Activated CD4-positive, CD25-positive, alpha-beta regulatory T cell treated with anti-CD3 and anti-CD28 coated beads, Interleukin-2, amount 50 U/mL, for 24 hours (primary cell): ENCODE data around the gene CALCB.
"Not testable (repeated sequence)": the region's sequence is repeated elsewhere in the genome, so short reads cannot be mapped to it uniquely, and the experiment has no call there.

ENCODE experiments used
- ATAC-seq, 2 donors: fragments of 150-1000 bp; cut with Tn5 transposase; one replicate each; pipeline ENCODE4 v1.10.0; 2021; ENCODE audit warnings: mild to moderate bottlenecking in 1 of 2, moderate library complexity in 1 of 2

CALCB gene, protein sequence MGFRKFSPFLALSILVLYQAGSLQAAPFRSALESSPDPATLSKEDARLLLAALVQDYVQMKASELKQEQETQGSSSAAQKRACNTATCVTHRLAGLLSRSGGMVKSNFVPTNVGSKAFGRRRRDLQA

DNA sequence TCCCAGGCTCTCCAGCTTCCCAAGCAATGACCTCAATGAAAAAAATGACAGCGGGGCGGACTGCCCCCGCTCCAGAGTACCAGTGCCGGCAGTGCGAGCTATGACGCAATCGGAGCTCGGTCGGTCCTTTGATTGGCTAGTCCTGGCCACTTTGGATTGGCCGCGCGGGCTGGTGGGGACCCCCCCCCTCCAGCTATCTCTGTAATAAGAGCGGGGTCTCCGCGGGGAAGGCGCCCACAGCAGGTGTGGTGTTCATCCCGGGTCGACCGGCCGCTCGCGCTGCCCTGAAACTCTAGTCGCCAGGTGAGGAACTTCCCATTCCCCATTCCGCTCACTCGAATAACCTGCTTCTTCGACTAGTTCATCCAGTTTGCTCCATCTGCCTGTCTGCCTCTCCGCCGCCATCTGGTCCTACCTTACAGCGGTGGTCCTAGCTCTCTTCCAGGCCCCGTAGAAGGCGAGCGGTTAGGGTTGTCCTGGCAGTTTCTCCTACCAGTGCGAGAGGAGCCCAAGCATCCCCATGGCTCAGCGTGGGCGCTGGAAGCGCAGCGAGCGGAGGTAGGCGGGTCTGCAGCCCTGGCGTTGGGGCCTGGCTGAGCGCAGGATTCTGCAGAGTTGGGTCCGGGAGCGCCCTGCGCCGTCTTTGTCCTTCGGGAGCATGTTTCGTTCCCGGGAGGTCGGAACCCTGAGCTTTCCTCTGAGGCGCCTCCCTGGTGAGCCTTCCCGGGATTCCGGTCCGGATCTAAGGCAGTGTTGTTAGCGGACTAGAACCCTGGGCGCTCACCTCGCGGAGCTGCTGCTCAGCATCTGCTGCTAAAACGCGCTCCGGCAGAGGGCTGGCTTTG lies at the start of gene CALCB:
Gene CALCB (plus strand): TSS at position 233 of the 845 bp plus-strand sequence. CDS start 1,126 bp downstream, outside the sequence.
- ATAC-seq, result no peak

DNA sequence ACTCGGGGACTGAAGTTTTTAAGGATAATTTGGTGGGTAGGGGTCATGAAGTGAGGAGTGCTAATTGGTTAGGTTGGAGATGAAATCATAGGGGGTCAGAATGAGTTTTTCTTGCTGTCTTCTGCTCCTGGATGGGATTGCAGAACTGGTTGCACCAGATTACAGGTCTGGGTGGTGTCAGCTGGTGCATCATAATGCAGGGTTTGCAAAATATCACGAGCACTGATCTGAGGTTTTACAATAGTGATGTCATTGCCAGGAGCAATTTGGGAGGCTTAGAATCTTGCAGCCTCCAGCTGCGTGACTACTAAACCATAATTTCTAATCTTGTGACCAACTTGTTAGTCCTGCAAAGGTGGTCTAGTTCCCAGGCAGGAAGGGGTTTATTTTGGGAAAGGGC lies 46.4 kb upstream of the CALCB start:
- no peak for ATAC-seq

DNA sequence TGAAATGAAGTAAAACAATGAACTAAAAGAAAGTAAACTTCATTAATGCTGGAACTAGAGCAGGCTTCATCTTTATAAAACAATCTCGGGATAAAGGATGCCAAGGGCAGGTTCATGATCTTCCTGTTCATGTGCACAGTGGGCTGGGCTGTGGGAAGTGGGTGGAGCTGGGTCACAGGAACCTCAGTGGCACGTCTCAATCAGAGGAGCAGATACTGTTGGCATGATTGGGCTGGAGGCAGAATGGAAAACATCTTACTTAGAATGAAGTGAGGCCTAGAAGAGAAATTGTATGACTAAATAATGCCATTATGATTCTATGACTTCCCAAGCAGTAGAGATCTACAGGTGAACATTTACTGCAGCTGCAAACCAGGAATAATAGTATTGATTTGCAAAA lies 45.4 kb upstream of the CALCB start:
- ATAC-seq, result no peak

DNA sequence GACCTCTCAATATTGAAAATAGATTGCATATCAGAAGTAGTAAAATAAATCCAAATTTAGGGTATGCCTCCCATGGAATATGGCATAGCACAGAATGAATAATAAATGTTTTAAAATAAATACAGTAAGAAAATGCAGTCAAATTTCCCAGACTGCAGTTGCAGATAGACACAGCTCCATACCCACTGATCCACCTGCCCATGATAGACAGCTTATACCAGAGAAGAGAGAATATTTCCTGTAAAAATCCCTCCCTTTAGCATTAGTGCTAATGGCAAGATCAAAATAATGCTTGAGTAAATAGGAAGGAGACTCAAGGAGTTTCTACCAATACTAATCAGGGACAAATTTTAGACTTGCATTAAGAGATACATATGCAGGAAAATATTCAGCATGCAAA lies 45.0 kb upstream of the CALCB start:
- ATAC-seq, result no peak

DNA sequence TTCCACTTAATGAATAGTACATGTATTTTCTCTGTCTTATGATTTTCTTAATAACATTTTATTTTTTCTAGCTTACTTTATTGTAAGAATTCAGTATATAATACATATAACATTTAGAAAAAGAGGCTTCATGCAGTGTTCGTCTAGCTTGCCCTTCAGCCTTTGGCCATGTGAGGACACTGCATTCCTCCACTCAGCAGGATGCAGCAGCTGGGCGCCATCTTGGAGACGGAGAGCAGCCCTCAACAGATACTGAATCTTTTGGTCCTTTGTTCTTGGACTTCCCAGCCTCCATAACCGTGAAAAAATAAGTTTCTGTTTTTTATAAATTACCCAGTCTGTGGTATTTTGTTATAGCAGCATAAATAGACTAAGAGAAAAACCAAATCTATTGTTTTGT lies 41.4 kb upstream of the CALCB start:
- ATAC-seq, result not testable (repeated sequence)

DNA sequence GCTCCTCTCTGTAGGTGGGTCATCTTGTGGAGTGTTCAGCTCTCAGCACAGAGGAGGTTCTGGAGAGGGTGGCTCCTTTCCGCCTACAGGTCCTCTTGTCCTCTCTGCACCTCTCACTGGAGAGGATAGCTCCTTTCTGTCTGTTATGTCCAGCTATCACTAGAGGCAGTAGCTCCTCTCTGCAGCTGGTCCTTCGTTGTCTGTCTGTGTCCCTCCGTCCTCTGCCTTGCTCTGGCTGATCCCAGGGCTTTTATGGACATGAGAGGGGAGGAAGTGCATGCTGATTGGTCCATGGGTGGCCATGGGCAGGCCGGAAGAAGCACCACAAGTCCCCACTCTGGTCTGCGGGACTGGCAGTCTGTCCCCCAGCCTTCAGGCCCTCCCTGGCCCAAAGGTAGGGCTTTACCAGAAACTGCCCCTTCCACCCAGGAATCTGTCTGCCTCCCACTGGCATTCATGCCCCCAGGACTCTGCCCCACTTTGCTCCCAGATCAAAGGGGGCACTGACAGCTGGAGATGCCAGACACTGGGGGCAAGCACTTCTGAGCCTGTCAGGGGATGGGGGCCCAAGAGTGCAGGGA lies 38.6 kb upstream of the CALCB start:
- no peak for ATAC-seq

DNA sequence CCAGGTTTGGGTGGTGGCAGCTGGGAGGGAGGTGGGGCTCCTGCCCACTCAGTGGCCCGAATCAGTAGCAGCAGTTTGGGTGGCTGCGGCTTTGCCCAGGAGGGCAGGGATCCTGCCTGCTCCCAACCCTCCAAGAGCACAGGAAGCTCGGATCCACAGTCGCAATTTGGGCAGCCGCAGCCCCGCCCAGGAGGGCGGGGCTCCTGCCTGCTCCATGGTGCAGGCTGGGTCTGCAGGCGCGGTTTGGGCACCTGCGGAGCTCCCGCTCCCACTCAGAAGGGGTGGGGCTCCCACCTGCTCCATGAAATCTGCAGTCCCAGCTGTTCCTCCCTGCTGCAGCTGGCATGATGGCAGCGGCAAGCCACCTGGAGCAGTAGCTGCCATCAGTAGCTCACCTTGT lies 38.1 kb upstream of the CALCB start:
- no peak for ATAC-seq

DNA sequence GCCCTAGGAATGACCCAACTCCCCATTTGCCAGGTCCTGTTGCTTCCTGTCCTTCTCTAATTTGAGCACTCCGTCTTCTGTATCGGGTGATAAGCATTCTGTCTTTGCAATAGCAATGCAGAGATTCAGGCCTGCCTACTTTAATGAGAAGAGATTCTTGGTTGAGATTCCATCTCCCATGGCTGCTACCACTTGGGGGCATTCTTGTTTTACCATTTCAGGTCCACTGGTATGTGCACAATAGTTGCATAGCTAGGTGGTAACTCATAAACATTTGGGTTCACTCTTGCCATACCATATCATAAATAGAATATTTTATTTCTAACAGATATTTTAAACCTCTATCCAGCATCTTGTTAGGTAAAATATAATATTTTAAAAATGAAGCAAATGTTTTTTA lies 34.4 kb upstream of the CALCB start:
- no peak for ATAC-seq

DNA sequence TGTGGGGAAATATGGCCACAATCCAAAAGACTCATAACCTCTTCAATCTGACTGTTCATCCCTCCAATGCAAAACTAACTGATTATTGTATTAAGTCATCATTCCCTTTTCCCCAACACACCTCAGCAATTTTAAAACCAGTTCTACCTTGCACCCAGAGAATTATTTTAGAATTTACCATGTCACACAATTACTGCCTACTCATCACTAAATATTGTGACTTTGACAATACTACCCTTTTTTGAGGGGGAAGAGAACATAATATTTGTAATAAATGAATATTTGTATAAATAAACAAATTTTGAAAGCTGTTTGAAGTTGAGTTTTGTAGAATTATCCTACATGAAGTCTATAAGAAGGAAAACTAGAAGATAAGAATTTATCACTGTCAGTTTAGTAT lies 28.2 kb upstream of the CALCB start:
- no peak for ATAC-seq

DNA sequence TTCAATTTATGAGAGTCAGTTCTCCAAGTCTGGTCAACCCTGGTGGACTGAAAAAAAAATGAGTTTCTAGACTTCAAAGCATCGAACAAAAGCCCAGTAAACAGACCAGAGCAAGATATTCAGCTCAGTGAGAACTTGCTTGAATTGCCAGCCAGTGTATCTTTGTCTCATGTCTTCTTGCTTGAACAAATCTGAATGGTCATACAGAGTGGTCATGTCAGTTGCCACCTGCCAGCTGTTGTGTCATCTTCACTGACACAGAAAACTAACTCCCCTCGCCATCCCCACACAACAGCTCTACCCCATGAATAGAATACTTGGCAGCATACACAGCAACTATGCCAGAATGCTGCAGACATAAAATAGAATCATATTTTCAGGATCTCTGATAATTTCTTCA lies 27.5 kb upstream of the CALCB start:
- ATAC-seq, result no peak

DNA sequence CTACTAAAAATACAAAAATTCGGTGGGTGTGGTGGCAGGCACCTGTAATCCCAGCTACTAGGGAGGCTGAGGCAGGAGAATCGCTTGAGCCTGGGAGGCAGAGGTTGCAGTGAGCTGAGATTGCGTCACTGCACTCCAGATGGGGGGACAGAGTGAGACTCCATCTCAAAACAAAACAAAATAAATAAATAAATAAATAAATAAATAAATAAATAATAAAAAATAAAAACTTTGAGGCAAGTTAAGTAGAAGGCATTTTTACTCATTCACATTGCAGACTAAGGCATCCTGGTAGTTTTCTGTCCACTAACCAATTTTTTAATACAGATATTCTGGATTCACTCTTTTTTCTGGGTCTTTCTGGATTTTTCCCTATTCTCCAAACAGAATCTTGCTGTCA lies 26.7 kb upstream of the CALCB start:
- not testable (repeated sequence) for ATAC-seq

DNA sequence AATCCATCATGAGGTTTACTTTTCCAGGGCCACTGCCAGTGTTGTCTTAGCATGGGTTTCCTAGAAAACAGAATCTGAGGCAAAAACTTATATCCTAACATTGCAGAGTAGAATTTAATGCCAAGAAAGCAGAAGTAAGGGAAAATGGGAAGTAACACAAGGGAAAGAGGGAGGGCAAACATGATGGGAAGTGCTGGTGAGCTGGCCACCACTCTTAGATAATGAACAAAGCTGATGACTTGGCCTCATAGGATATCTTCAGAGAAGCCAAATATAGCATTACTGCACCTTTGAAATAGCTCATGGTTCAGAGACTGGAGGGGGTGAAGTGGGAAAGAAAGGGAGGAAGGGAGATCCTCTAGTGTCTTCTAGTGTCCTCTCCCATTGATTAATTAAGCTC lies 24.8 kb upstream of the CALCB start:
- ATAC-seq, result no peak

DNA sequence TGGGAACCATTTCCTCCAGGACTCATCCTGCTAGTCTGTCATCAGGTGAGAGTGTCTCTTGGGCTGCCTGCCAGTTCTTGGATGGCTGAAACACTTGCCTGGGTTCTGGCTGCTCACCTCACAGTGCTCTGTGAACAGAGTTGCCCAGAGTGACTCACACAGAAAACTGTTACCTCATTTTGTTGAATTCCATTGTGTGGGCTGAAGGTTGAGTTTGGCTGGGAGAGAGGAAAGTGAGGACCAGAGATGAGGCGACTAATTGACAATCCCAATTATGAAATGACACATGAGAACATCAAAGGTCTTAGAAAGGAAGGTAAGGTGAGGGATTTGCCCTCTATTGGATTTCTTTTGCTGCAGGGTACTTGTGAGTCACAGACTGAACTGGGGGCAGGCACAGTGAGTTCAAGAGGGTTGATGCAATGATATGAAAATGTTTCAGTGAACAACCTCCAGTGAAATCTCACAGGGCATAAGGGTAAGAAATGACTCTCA lies 20.2 kb upstream of the CALCB start:
- ATAC-seq, result peak; percentile 81 to 89

DNA sequence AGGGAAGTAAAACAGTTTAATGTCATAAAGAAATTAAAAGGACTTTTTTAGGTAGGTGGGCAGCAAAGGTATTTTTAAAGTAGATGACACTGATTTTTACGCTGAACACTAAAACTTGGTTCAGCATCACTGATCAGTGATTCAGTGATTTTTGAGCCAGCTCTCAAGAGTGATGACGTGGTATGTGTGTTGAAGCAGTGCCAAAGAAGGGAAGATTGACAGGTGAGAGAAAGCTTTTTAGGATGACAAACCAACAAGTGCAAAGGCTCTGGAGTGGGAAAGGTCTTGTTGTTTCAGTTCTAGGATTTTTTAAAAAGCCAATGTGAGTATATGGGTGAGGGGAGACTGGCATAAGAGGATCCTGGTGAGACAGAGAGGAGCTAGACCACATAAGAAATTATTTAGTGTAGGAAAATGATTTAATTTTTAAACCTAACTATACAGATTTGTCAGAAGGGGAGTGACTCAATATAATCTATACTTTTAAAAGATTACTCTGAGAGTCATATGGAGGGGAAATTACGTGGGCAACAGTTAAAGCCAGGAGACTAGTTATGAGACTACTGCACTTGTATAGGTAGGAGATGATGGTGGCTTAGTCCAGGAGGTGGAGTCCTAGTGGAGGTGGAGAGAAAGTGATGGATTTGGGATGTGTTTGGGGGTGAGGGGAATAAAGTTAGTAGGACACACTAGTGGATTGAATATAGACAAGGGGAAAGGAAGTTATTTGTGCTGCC lies 17.6 kb upstream of the CALCB start:
- peak in 1 of 2 donors; percentile 5 for ATAC-seq

DNA sequence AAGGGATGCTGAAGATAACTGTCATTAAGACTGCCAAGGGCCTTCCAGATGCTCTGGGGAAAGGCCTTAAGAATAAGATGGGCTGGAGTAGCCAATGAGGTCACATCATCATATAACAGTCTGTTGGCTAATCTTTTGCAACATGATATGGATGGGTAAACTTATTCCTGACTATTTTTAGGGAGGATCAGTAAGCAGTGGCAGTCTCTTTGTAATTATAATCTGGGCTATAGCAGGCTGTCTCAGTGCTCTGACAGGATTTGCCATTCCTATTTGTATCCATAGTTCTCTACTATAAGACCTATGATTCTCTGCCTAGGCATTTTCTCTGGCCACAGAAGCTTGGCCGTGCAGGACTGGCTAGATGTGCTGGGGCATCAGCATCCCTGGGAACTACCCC lies 16.1 kb upstream of the CALCB start:
- no peak for ATAC-seq

DNA sequence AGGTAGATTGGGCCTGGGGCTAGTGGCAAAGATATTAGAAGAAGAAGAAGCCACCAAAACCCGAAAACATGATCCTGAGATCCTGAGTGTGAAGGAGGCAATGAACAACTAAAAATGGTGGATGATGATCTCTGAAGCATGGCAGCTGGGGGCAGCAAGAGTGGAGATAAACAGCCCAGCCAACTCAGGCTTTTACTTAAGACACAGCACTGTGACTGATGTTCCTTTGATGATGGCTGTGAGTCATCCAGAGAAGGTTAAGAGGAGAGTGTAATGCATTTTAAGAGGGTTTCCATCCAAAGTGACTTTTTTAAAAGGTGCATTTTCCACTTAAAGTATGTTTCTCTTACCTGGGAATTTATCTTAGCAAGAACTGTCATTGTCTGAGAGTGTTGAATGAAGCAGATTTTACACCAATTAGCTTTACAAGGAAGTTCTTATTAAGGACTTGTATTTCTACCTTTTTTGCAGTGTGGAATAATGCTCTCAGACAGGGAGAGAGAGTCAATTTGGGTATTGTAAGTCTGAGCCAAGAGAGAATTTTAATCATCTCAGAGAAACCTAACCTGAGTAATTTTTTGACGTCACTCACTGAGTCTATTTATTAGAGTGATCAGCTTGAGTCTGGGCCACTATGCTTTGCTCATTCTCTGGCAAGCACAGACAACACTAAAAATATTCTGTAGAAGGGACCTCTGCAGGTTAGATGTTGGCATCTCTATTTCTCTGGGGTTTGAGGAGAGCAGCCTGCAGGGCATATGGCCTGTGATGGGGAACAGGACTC lies 14.1 kb upstream of the CALCB start:
- peak in 1 of 2 donors; percentile 63 for ATAC-seq

DNA sequence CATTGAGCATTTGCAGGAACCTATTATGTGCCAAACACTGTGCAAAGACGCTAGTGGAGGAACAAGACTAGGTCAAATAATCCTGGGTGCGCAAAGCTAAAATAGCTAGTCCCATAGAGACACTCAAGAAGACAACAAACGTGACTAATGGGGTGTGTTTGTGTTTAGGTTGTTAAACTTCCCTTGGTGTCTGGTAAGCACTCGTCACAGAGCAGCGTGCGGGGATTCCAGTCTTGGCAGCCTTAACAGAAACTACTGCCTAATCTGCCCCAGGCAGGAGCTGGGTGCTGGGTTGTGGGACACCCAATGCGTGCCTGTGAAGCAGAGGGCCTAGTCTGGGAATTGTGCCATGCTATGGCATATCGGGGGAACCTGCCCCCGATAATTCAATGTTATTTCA lies 10.8 kb upstream of the CALCB start:
- no peak for ATAC-seq

DNA sequence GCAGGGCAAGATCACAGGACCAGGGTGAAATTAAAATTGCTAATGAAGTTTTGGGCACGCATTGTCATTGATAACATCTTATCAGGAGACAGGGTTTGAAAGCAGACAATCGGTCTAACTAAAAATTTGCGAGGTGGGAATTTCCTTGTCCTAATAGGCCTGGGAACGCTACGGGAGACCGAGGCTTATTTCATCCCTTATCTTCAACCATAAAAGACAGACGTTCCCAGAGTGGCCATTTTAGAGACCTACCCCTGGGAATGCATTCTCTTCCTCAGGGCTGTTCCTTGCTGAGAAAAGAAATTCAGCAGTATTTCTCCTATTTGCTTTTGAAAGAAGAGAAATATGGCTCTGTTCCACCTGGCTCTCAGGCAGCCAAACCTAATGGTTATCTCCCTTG lies 3.6 kb upstream of the CALCB start:
- not testable (repeated sequence) for ATAC-seq

DNA sequence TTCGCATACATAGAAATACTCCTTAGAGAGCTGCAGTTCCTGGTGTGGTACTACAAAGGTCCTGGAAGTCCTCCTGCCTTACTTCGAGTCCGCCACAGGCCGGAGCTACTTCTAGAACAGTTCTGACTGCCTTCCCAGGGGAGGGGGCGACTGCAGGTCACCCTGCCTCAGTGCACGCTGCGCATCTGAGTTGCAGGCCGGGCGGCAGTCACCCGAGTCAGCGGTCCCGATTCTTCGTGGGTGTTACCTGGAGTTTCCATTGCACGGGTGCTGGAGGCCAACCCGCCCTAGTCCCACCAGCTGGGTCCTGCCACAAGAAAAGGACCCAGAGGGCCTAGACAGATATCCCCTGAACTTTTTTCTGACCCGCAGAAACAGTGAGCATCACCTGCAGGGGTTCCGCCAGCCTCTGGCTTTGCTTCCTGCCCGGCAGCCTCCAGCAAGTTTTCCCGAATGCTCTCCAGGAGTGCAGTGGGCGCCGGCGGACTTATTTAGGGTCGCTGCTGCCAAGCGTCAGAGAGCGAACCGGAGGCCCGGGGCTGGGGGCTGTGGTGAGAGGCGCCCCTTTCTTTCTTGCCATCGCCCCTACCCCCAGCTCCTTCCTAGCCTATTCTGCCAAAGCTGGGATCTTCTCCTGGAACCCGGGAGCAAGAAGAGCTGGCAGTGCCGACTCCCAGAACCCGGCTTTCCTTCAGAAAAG lies 1.7 kb upstream of the CALCB start:
- no peak for ATAC-seq

DNA sequence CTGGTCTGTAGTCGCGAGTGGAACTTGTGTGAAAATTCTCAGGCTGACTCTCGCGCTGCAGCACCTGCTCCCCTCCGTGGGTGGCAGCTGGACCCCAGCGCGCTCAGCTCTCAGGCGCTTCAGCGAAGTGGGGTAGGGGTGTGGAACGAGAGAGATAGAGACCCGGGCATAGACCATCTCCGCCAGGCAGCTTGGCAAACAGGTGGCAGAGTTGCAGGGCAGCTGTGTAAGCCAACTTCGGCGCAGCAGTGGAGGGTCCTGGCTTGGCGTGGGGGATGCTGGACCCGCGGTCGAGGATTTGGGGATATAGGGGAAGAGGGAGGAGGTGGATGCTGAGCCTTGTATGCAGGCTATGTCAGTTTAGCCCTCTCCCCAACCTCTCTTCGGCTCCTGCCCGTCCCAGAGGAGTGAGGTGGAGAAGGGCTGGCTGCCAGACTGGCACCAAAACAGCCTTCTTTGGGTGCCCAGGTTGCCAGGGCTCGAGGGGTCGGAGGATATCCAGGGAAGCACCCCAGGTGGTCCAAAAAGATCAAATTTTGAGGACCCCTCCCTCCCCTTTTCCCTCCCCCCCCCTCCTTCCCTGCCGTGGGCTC lies 746 bp upstream of the CALCB start:
- ATAC-seq, result no peak
